ENCODE measurements around the gene GNAS. TPM values are rescaled to one million over a fixed set of nuclear protein-coding genes. Genes with fewer than 3 reads are reported as not detected.

The GNAS gene
- total RNA-seq, 1 donor from 2014 or later: 784 TPM

GRCh38 chr20:58810116-58810878 is 42.2 kb upstream of the GNAS start:
- Mint-ChIP-seq H3K27me3 (peaks cover 16% of the 10 kb centered on the region), H3K36me3 (ENCODE audit: low read depth) (no peaks in the 10 kb centered on the region)
- no peak for ATAC-seq (ENCODE audit: low read depth)

GRCh38 chr20:58810879-58811250 is 41.7 kb upstream of the GNAS start:
- no peak overlapping the region for H3K27ac Mint-ChIP-seq
- H3K4me3 Mint-ChIP-seq: no peak overlapping the region
- ChIA-PET POLR2A (no interaction called here), CTCF (no interaction called here)
- ATAC-seq (ENCODE audit: low read depth) (no peak), DNase-seq (no peak)
- TF ChIP-seq CTCF (IDR thresholded peaks at IDR 0.05): no peak
- no peaks in the 10 kb centered on the region for H3K4me1 Mint-ChIP-seq
- H3K36me3 Mint-ChIP-seq (ENCODE audit: low read depth): no peaks in the 10 kb centered on the region
- H3K27me3 Mint-ChIP-seq: peaks cover 16% of the 10 kb centered on the region
- no peaks in the 10 kb centered on the region for H3K9me3 Mint-ChIP-seq
- intact Hi-C loops (cut with micrococcal nuclease): no loop called here

More at GRCh38 chr20:58810116-58810878, 42.2 kb upstream of the GNAS start:
- POLR2A ChIA-PET: no interaction called here
- TF ChIP-seq CTCF (IDR thresholded peaks at IDR 0.05): no peak
- Mint-ChIP-seq H3K9me3 (no peaks in the 10 kb centered on the region), H3K4me1 (no peaks in the 10 kb centered on the region), H3K4me3 (no peak overlapping the region), H3K27ac (no peak overlapping the region)
- CTCF ChIA-PET: no interaction called here
- DNase-seq: no peak
- intact Hi-C loops (cut with micrococcal nuclease): no loop called here

- TF ChIP-seq CTCF (IDR thresholded peaks at IDR 0.05): no peak
- CTCF ChIA-PET: no interaction called here
- ATAC-seq (ENCODE audit: low read depth): no peak
- Mint-ChIP-seq H3K4me1 (no peaks in the 10 kb centered on the region), H3K36me3 (ENCODE audit: low read depth) (no peaks in the 10 kb centered on the region), H3K27me3 (peaks cover 16% of the 10 kb centered on the region), H3K27ac (no peak overlapping the region), H3K9me3 (no peaks in the 10 kb centered on the region), H3K4me3 (no peak overlapping the region)
- intact Hi-C loops (cut with micrococcal nuclease): no loop called here
- no peak for DNase-seq
- POLR2A ChIA-PET: no interaction called here
These were observed 41.2 kb upstream of the GNAS start for GRCh38 chr20:58811334-58811733.

- intact Hi-C loops (cut with micrococcal nuclease): no loop called here
- Mint-ChIP-seq H3K36me3 (ENCODE audit: low read depth) (no peaks in the 10 kb centered on the region), H3K9me3 (no peaks in the 10 kb centered on the region), H3K27me3 (peaks cover 18% of the 10 kb centered on the region), H3K27ac (no peak overlapping the region), H3K4me3 (no peak overlapping the region), H3K4me1 (no peaks in the 10 kb centered on the region)
- ChIA-PET POLR2A (no interaction called here), CTCF (no interaction called here)
- no peak for TF ChIP-seq CTCF (IDR thresholded peaks at IDR 0.05)
- no peak for DNase-seq
- no peak for ATAC-seq (ENCODE audit: low read depth)
These were observed 39.1 kb upstream of the GNAS start for GRCh38 chr20:58813369-58813768.

- Mint-ChIP-seq H3K27me3 (peaks cover 18% of the 10 kb centered on the region), H3K27ac (no peak overlapping the region), H3K4me3 (no peak overlapping the region), H3K36me3 (ENCODE audit: low read depth) (peaks cover under 1% of the 10 kb centered on the region), H3K9me3 (no peaks in the 10 kb centered on the region), H3K4me1 (no peaks in the 10 kb centered on the region)
- no peak for TF ChIP-seq CTCF (IDR thresholded peaks at IDR 0.05)
- intact Hi-C loops (cut with micrococcal nuclease): no loop called here
- ChIA-PET POLR2A (no interaction called here), CTCF (no interaction called here)
- ATAC-seq (ENCODE audit: low read depth) (no peak), DNase-seq (no peak)
These were observed 37.1 kb upstream of the GNAS start for GRCh38 chr20:58815448-58815847.

All from activated B cell treated with CpG ODN at 0.5 μM for 24 hours (primary cell).